Omental fat pad (tissue), 4 donors: ENCODE data around the gene C3orf20. TPM values are rescaled to one million over a fixed set of nuclear protein-coding genes. Genes with fewer than 3 reads are reported as not detected.

ENCODE experiments used
- ATAC-seq: fragments of 150-250 bp; one replicate; pipeline ENCODE4 v1.9.1; 2016; ENCODE audit warnings: mild to moderate bottlenecking, moderate library complexity; ENCODE audit not compliant: low FRiP score
- DNase-seq: peaks from one replicate; pipeline ENCODE4 v3.0.0-alpha.2; 2019; ENCODE audit warnings: low spot score
- CTCF ChIP-seq, 3 donors: fragments of 450-650 bp; IDR thresholded peaks; one replicate each; pipeline ENCODE4 v1.5.1; 2016 to 2017; ENCODE audit warnings: antibody characterized with exemption in 3 of 3, mild to moderate bottlenecking in 3 of 3, moderate library complexity in 2 of 3
- total RNA-seq, 4 donors: library from RNA; depleted of rRNA; stranded (reverse); fragments of >200 nt; gene quantifications; one replicate each; pipeline ENCODE4 v1.1.0, GENCODE V29; 2016

Gene C3orf20
- total RNA-seq, 4 donors from 2014 or later: 0.12 to 0.28 TPM; not detected in 2

- ATAC-seq (no peak), DNase-seq (no peak)
- TF ChIP-seq CTCF (IDR thresholded peaks at IDR 0.05): no peak
These were observed 144.0 kb downstream of the C3orf20 start, which contains the start of gene FGD5 for GRCh38 chr3:14818804-14819500. TSS of gene FGD5 (plus strand) at chr3:14818962. CDS start at chr3:14819072, 110 bp downstream.

GRCh38 chr3:14819671-14820070, 144.7 kb downstream of the C3orf20 start:
- no peak for TF ChIP-seq CTCF (IDR thresholded peaks at IDR 0.05)

GRCh38 chr3:14820156-14820555, 145.2 kb downstream of the C3orf20 start:
- TF ChIP-seq CTCF (IDR thresholded peaks at IDR 0.05): no peak
- DNase-seq: no peak
- no peak for ATAC-seq

More at GRCh38 chr3:14819671-14820070, 144.7 kb downstream of the C3orf20 start:
- ATAC-seq (no peak), DNase-seq (no peak)

GRCh38 chr3:14821151-14821550, 146.2 kb downstream of the C3orf20 start:
- ATAC-seq: no peak
- no peak for TF ChIP-seq CTCF (IDR thresholded peaks at IDR 0.05)
- DNase-seq: no peak

GRCh38 chr3:14822134-14822533, 147.2 kb downstream of the C3orf20 start:
- ATAC-seq: no peak

More at GRCh38 chr3:14822134-14822533, 147.2 kb downstream of the C3orf20 start:
- TF ChIP-seq CTCF (IDR thresholded peaks at IDR 0.05): no peak
- DNase-seq: no peak

Other genes with a start within 250 kb of the C3orf20 start
- gene GRIP2, start 134.8 kb upstream of the C3orf20 start, total RNA-seq: 1 to 10 TPM in 2 of 4 donors, under 1 TPM in 2; 0.69 to 2.6 (median 1.2) TPM
- 10 to 100 TPM; 11.0 to 28.1 (median 16.2) TPM for gene CCDC174, start 23.4 kb upstream of the C3orf20 start, total RNA-seq
- 10 to 100 TPM in 3 of 4 donors, 1 to 10 TPM in 1; 9.1 to 75.0 (median 16.1) TPM for gene FGD5, start 143.8 kb downstream of the C3orf20 start, total RNA-seq